Keratinocyte (primary cell): ENCODE data around the gene MGMT. TPM values are rescaled to one million over a fixed set of nuclear protein-coding genes. Genes with fewer than 3 reads are reported as not detected.

Experiments
- DNase-seq: peaks from one replicate; pipeline ENCODE4 v3.0.0-alpha.2; 2011; ENCODE audit warnings: low read depth, missing footprints, low spot score
- FAIRE-seq: peaks from 2 replicates; lab custom pipeline; 2011; peaks lifted over from hg19 to GRCh38; lab: Jason Lieb, UNC
- H2AFZ ChIP-seq: 2 replicates; pipeline ENCODE4 v1.6.0; 2012; ENCODE audit warnings: low read length, control low read depth, inconsistent platforms; ENCODE audit not compliant: control insufficient read depth
- H3K27ac ChIP-seq: 2 replicates; pipeline ENCODE4 v1.5.1; 2011; ENCODE audit warnings: low read length; ENCODE audit not compliant: control insufficient read depth, insufficient read depth
- H3K27me3 ChIP-seq: 3 replicates; pipeline ENCODE4 v1.6.0; 2011; ENCODE audit warnings: low read length; ENCODE audit not compliant: control insufficient read depth, insufficient read depth; ENCODE audit errors: extremely low read depth
- H3K36me3 ChIP-seq, 2 experiments: 2 replicates in 1 of 2; 3 replicates in 1 of 2; pipeline ENCODE4 v1.5.1; 2011; ENCODE audit warnings: low read length in 2 of 2, mild to moderate bottlenecking in 1 of 2; ENCODE audit not compliant: control insufficient read depth in 2 of 2, insufficient read depth in 2 of 2; ENCODE audit errors: extremely low read depth in 1 of 2
- H3K4me1 ChIP-seq: 3 replicates; pipeline ENCODE4 v1.5.1; 2011; ENCODE audit warnings: low read length; ENCODE audit not compliant: control insufficient read depth, insufficient read depth; ENCODE audit errors: extremely low read depth
- H3K4me2 ChIP-seq: 3 replicates; pipeline ENCODE4 v1.6.0; 2011; ENCODE audit warnings: low read depth, low read length; ENCODE audit not compliant: control insufficient read depth, insufficient read depth; ENCODE audit errors: extremely low read depth
- H3K4me3 ChIP-seq, 3 experiments: fragments of 200-600 bp in 1 of 3; sonication (generic) in 1 of 3; 2 replicates in 2 of 3; 3 replicates in 1 of 3; pipeline ENCODE4 v1.5.1; 2011 to 2016; ENCODE audit warnings: low read length in 3 of 3, mild to moderate bottlenecking in 3 of 3, control low read depth in 2 of 3, inconsistent platforms in 1 of 3, low read depth in 1 of 3, mixed read lengths in 1 of 3, mixed run types in 1 of 3, moderate library complexity in 1 of 3; ENCODE audit not compliant: control insufficient read depth in 2 of 3, insufficient read depth in 2 of 3; ENCODE audit errors: extremely low read depth in 1 of 3
- H3K79me2 ChIP-seq: 2 replicates; pipeline ENCODE4 v1.6.0; 2012; ENCODE audit warnings: low read length; ENCODE audit not compliant: control insufficient read depth, insufficient read depth
- H3K9ac ChIP-seq: 3 replicates; pipeline ENCODE4 v1.6.0; 2011; ENCODE audit warnings: low read length; ENCODE audit not compliant: control insufficient read depth, insufficient read depth; ENCODE audit errors: extremely low read depth
- H3K9me1 ChIP-seq: 3 replicates; pipeline ENCODE4 v1.6.0; 2011; ENCODE audit warnings: low read length; ENCODE audit not compliant: control insufficient read depth, insufficient read depth; ENCODE audit errors: extremely low read depth
- H3K9me3 ChIP-seq: 2 replicates; pipeline ENCODE4 v1.5.1; 2012; ENCODE audit warnings: low read depth, low read length; ENCODE audit not compliant: control insufficient read depth
- H4K20me1 ChIP-seq: 3 replicates; pipeline ENCODE4 v1.6.0; 2011; ENCODE audit warnings: low read length; ENCODE audit not compliant: control insufficient read depth, insufficient read depth; ENCODE audit errors: extremely low read depth
- CTCF ChIP-seq, 3 experiments: IDR thresholded peaks in 1 of 3; conservative IDR thresholded peaks in 1 of 3; optimal IDR thresholded peaks in 1 of 3; 2 replicates in 2 of 3; 3 replicates in 1 of 3; pipeline versions ENCODE3 to v1.5.1; 2011; ENCODE audit warnings: low read length in 3 of 3, mild to moderate bottlenecking in 3 of 3, moderate library complexity in 2 of 3, control low read depth in 1 of 3, inconsistent platforms in 1 of 3; ENCODE audit not compliant: insufficient read depth in 2 of 3; ENCODE audit errors: extremely low read depth in 1 of 3
- EZH2 ChIP-seq: IDR thresholded peaks from one replicate; pipeline ENCODE4 v1.6.1; 2012; ENCODE audit warnings: inconsistent platforms, mild to moderate bottlenecking, low read length, moderate library complexity
- dilution Hi-C: fragments of 300-500 bp; cut with MboI; formaldehyde crosslinking; loops from one replicate; pipeline ENCODE4 v1.7.0; 2020; ENCODE audit warnings: low sequenced_read_pairs; ENCODE audit not compliant: extremely low pct_ligation_motif_present
- polyA plus RNA-seq, 5 experiments: library from polyadenylated mRNA; depleted of rRNA in 3 of 5; stranded (reverse) in 3 of 5; stranded (forward) in 1 of 5; unstranded in 1 of 5; fragments of >200 nt; gene quantifications; 1 replicate in 1 of 5; 2 replicates in 3 of 5; 3 replicates in 1 of 5; pipeline versions ENCODE4 v1.2.1 to v1.2.3, GENCODE V29; 2011 to 2012; ENCODE audit warnings: missing spikeins in 2 of 5, low read depth in 1 of 5, low replicate concordance in 1 of 5

MGMT gene
- polyA plus RNA-seq, 1 donor (not counting 4 experiments of a cell fraction or from before 2014, with no cell fraction given): 15.2 TPM

GRCh38 chr10:129470103-129470851 lies 3.2 kb downstream of the MGMT start:
- H3K27me3 ChIP-seq: no peaks in the 10 kb centered on the region
- peaks cover 5% of the 10 kb centered on the region for H3K79me2 ChIP-seq
- DNase-seq: no peak
- TF ChIP-seq CTCF (optimal IDR thresholded peaks at IDR 0.05 in 1 of 3, IDR thresholded peaks at IDR 0.05 in 1 of 3, conservative IDR thresholded peaks at IDR 0.05 in 1 of 3; ENCODE audit: extremely low read depth in 1 of 3, insufficient read depth in 2 of 3, low read length in 3 of 3) (no peak), EZH2 (no peak)
- no peak overlapping the region for H2AFZ ChIP-seq
- H3K4me2 ChIP-seq: no peak overlapping the region
- H3K36me3 ChIP-seq: no peaks in the 10 kb centered on the region
- no peak overlapping the region for H3K4me3 ChIP-seq
- H3K4me1 ChIP-seq: peaks cover 6% of the 10 kb centered on the region
- H3K9me1 ChIP-seq: no peaks in the 10 kb centered on the region
- no peak for FAIRE-seq
- no peaks in the 10 kb centered on the region for H3K9me3 ChIP-seq
- H4K20me1 ChIP-seq: no peaks in the 10 kb centered on the region
- dilution Hi-C loops: no loop called here
- no peak overlapping the region for H3K27ac ChIP-seq
- H3K9ac ChIP-seq: no peak overlapping the region

- no peak overlapping the region for H3K4me3 ChIP-seq
- TF ChIP-seq CTCF (optimal IDR thresholded peaks at IDR 0.05 in 1 of 3, IDR thresholded peaks at IDR 0.05 in 1 of 3, conservative IDR thresholded peaks at IDR 0.05 in 1 of 3; ENCODE audit: extremely low read depth in 1 of 3, insufficient read depth in 2 of 3, low read length in 3 of 3) (no peak), EZH2 (no peak)
- no peaks in the 10 kb centered on the region for H3K36me3 ChIP-seq
- DNase-seq (no peak), FAIRE-seq (no peak)
- dilution Hi-C loops: no loop called here
- H3K79me2 ChIP-seq: peaks cover 5% of the 10 kb centered on the region
- H3K27me3 ChIP-seq: no peaks in the 10 kb centered on the region
- no peaks in the 10 kb centered on the region for H4K20me1 ChIP-seq
- H2AFZ ChIP-seq: no peak overlapping the region
- peaks cover 5% of the 10 kb centered on the region for H3K4me1 ChIP-seq
- no peaks in the 10 kb centered on the region for H3K9me3 ChIP-seq
- H3K9ac ChIP-seq: no peak overlapping the region
- H3K9me1 ChIP-seq: no peaks in the 10 kb centered on the region
- H3K4me2 ChIP-seq: no peak overlapping the region
- no peak overlapping the region for H3K27ac ChIP-seq
Measured at GRCh38 chr10:129471447-129472175, 4.6 kb downstream of the MGMT start.
